Neural cell (in vitro differentiated cells): ENCODE measurements around the gene AFF3. TPM values are rescaled to one million over a fixed set of nuclear protein-coding genes. Genes with fewer than 3 reads are reported as not detected.

Experiments
- H2AFZ ChIP-seq: fragments of 200-600, 300-800 bp; sonication (generic), shearing (Covaris generic); 2 replicates; pipeline ENCODE4 v1.6.0; 2014; ENCODE audit warnings: low read depth, mild to moderate bottlenecking, antibody characterized with exemption, low read length, moderate library complexity
- H3F3A ChIP-seq: fragments of 200-600 bp; shearing (Covaris generic); 2 replicates; pipeline ENCODE4 v1.6.1; 2016; ENCODE audit warnings: mild to moderate bottlenecking, moderate library complexity, mixed read lengths, antibody characterized with exemption, low read length; ENCODE audit not compliant: insufficient read depth, poor library complexity, severe bottlenecking
- H3K27ac ChIP-seq: fragments of 200-600, 300-800 bp; sonication (generic), shearing (Covaris generic); 2 replicates; pipeline ENCODE4 v1.5.1; 2014; ENCODE audit warnings: mild to moderate bottlenecking, low read length, moderate library complexity
- H3K27me3 ChIP-seq: fragments of 300-800, 200-600 bp; sonication (generic), shearing (Covaris generic); 2 replicates; pipeline ENCODE4 v1.6.0; 2014; ENCODE audit warnings: mild to moderate bottlenecking, low read depth, low read length, moderate library complexity; ENCODE audit not compliant: insufficient read depth
- H3K36me3 ChIP-seq: fragments of 300-800, 200-600 bp; sonication (generic), shearing (Covaris generic); 2 replicates; pipeline ENCODE4 v1.5.1; 2014; ENCODE audit warnings: mild to moderate bottlenecking, antibody characterized with exemption, low read length, moderate library complexity; ENCODE audit not compliant: insufficient read depth
- H3K4me2 ChIP-seq: fragments of 300-800, 200-600 bp; sonication (generic), shearing (Covaris generic); 2 replicates; pipeline ENCODE4 v1.6.0; 2014; ENCODE audit warnings: mild to moderate bottlenecking, low read length
- H3K4me3 ChIP-seq: fragments of 300-800, 200-600 bp; sonication (generic), shearing (Covaris generic); 2 replicates; pipeline ENCODE4 v1.5.1; 2014; ENCODE audit warnings: mild to moderate bottlenecking, low read length, moderate library complexity
- H3K79me2 ChIP-seq: fragments of 200-600 bp; shearing (Covaris generic); replicated peaks from 2 replicates; pipeline ENCODE4 v1.6.0; 2014; ENCODE audit warnings: mild to moderate bottlenecking, low read length, moderate library complexity; ENCODE audit not compliant: insufficient read depth
- H3K9ac ChIP-seq: fragments of 300-800, 200-600 bp; sonication (generic), shearing (Covaris generic); 2 replicates; pipeline ENCODE4 v1.6.1; 2016; ENCODE audit warnings: mild to moderate bottlenecking, low read length, mixed read lengths
- H3K9me2 ChIP-seq: fragments of 200-600 bp; shearing (Covaris generic); 2 replicates; pipeline ENCODE4 v1.6.1; 2016; ENCODE audit warnings: mild to moderate bottlenecking, low read length, mixed read lengths; ENCODE audit not compliant: insufficient read depth
- H3K9me3 ChIP-seq: fragments of 200-600, 300-800 bp; sonication (generic), shearing (Covaris generic); 2 replicates; pipeline ENCODE4 v1.6.1; 2016; ENCODE audit warnings: mild to moderate bottlenecking, mixed run types, low read length, moderate library complexity, mixed read lengths
- H4K20me1 ChIP-seq: fragments of 200-600 bp; shearing (Covaris generic); 2 replicates; pipeline ENCODE4 v1.6.1; 2016; ENCODE audit warnings: mild to moderate bottlenecking, mixed run types; ENCODE audit not compliant: insufficient read depth
- CTCF ChIP-seq: fragments of 450-650 bp; IDR thresholded peaks from 2 replicates; pipeline ENCODE4 v1.5.1; 2014; ENCODE audit warnings: antibody characterized with exemption, mild to moderate bottlenecking, moderate library complexity; ENCODE audit not compliant: poor library complexity, severe bottlenecking
- EP300 ChIP-seq: fragments of 450-650 bp; conservative IDR thresholded peaks from 2 replicates; pipeline ENCODE4 v1.6.1; 2014; ENCODE audit warnings: antibody characterized with exemption, mild to moderate bottlenecking, moderate library complexity; ENCODE audit not compliant: poor library complexity, severe bottlenecking
- EZH2 ChIP-seq: fragments of 200-600, 300-800 bp; shearing (Covaris generic), sonication (generic); IDR thresholded peaks from 2 replicates; pipeline ENCODE4 v1.6.1; 2014; ENCODE audit warnings: antibody characterized with exemption, low read length, borderline replicate concordance, mild to moderate bottlenecking; ENCODE audit not compliant: insufficient read depth, poor library complexity, severe bottlenecking
- MXI1 ChIP-seq: fragments of 450-650 bp; conservative IDR thresholded peaks from 2 replicates; pipeline ENCODE4 v1.6.1; 2014; ENCODE audit warnings: antibody characterized with exemption, mild to moderate bottlenecking; ENCODE audit not compliant: poor library complexity, severe bottlenecking
- POLR2AphosphoS5 ChIP-seq: IDR thresholded peaks from 2 replicates; pipeline ENCODE4 v1.6.1; 2012
- RAD21 ChIP-seq: fragments of 450-650 bp; conservative IDR thresholded peaks from 2 replicates; pipeline ENCODE4 v1.6.1; 2014; ENCODE audit warnings: antibody characterized with exemption, mild to moderate bottlenecking, moderate library complexity
- REST ChIP-seq: IDR thresholded peaks from 2 replicates; pipeline ENCODE4 v1.6.1; 2012; ENCODE audit warnings: borderline replicate concordance
- SMC3 ChIP-seq: fragments of 450-650 bp; conservative IDR thresholded peaks from 2 replicates; pipeline ENCODE4 v1.6.1; 2014; ENCODE audit warnings: antibody characterized with exemption, mild to moderate bottlenecking, moderate library complexity; ENCODE audit not compliant: poor library complexity
- TAF1 ChIP-seq: IDR thresholded peaks from 2 replicates; pipeline ENCODE4 v1.6.1; 2012; ENCODE audit warnings: low read depth
- polyA plus RNA-seq: library from polyadenylated mRNA; depleted of rRNA; stranded (reverse); fragments of >200 nt; gene quantifications from 2 replicates; pipeline ENCODE4 v1.2.3, GENCODE V29; 2014

The AFF3 gene
- polyA plus RNA-seq, 1 donor from 2014 or later: 5.1 TPM

- Histone ChIP-seq H3K9me3 (no peaks in the 10 kb centered on the region), H3K4me2 (no peak overlapping the region), H3K27ac (peak overlapping the region; percentile 63), H4K20me1 (no peaks in the 10 kb centered on the region), H3K36me3 (no peaks in the 10 kb centered on the region), H3K4me3 (peak overlapping the region; percentile 15), H3K9me2 (no peaks in the 10 kb centered on the region), H3K9ac (peak overlapping the region; percentile 30), H2AFZ (no peak overlapping the region), H3K27me3 (no peaks in the 10 kb centered on the region), H3F3A (peaks cover 2% of the 10 kb centered on the region), H3K79me2 (no peaks in the 10 kb centered on the region)
- TF ChIP-seq POLR2AphosphoS5: peak; percentile 38
- TF ChIP-seq EP300: peak; percentile 25
- no peak for TF ChIP-seq TAF1
Observed at GRCh38 chr2:99644419-99644787, 498.0 kb downstream of the AFF3 start.

- Histone ChIP-seq H3K27me3 (no peaks in the 10 kb centered on the region), H3K4me3 (peak overlapping the region; percentile 15), H3K79me2 (no peaks in the 10 kb centered on the region), H3K9me3 (no peaks in the 10 kb centered on the region), H3F3A (peaks cover 2% of the 10 kb centered on the region), H3K36me3 (no peaks in the 10 kb centered on the region), H2AFZ (no peak overlapping the region), H3K9ac (peak overlapping the region; percentile 30), H3K4me2 (no peak overlapping the region), H3K9me2 (no peaks in the 10 kb centered on the region), H3K27ac (peak overlapping the region; percentile 63), H4K20me1 (no peaks in the 10 kb centered on the region)
- TF ChIP-seq CTCF: no peak
- TF ChIP-seq REST: no peak
- TF ChIP-seq EP300: no peak
- TF ChIP-seq SMC3: no peak
- no peak for TF ChIP-seq POLR2AphosphoS5
- TF ChIP-seq RAD21: no peak
- TF ChIP-seq TAF1: no peak
- no peak for TF ChIP-seq EZH2
- TF ChIP-seq MXI1: no peak
Observed at GRCh38 chr2:99643787-99644418, 498.5 kb downstream of the AFF3 start.
